Effector memory CD8-positive, alpha-beta T cell (primary cell): ENCODE measurements around the gene WDR74.

Experiments used
- ATAC-seq: fragments of 150-1000 bp; cut with Tn5 transposase; replicated peaks from 2 replicates; pipeline ENCODE4 v1.10.0; 2021; ENCODE audit warnings: mild to moderate bottlenecking, moderate library complexity
- DNase-seq, 3 experiments: peaks; one replicate each; pipeline ENCODE4 v3.0.0; 2021
- H3K27ac Mint-ChIP-seq, 2 donors: one replicate each; pipeline ENCODE4 v1.8.0; 2022; ENCODE audit warnings: mild to moderate bottlenecking in 2 of 2, mixed read lengths in 2 of 2, moderate library complexity in 2 of 2
- H3K27me3 Mint-ChIP-seq, 2 donors: one replicate each; pipeline ENCODE4 v1.8.0; 2022; ENCODE audit warnings: mixed read lengths in 2 of 2
- H3K36me3 Mint-ChIP-seq: one replicate; pipeline ENCODE4 v1.8.0; 2022; ENCODE audit warnings: mild to moderate bottlenecking, moderate library complexity, mixed read lengths; ENCODE audit not compliant: insufficient read depth
- H3K4me1 Mint-ChIP-seq, 2 donors: one replicate each; pipeline ENCODE4 v1.8.0; 2022; ENCODE audit warnings: low read depth in 2 of 2, mixed read lengths in 2 of 2
- H3K4me3 Mint-ChIP-seq, 2 donors: one replicate each; pipeline ENCODE4 v1.8.0; 2022; ENCODE audit warnings: mild to moderate bottlenecking in 2 of 2, mixed read lengths in 2 of 2, moderate library complexity in 2 of 2
- H3K9me3 Mint-ChIP-seq, 2 donors: one replicate each; pipeline ENCODE4 v1.8.0; 2022; ENCODE audit warnings: mixed read lengths in 2 of 2
- total RNA-seq, 9 experiments: gene quantifications; one replicate each; lab custom pipeline; 2026; lab: John Stamatoyannopoulos, UW

WDR74 gene
- 52.1 to 285 (median 159) reads per million in 9 experiments for total RNA-seq

- Mint-ChIP-seq H3K27me3 (no peaks in the 10 kb centered on the region), H3K27ac (no peak within 1 kb of the TSS), H3K36me3 (peaks cover 24% of the 10 kb centered on the region), H3K4me3 (no peak within 1 kb of the TSS), H3K4me1 (peaks cover 17 to 20% of the 10 kb centered on the region in 2 donors), H3K9me3 (no peaks in the 10 kb centered on the region)
- ATAC-seq (peak; percentile 52), DNase-seq (peak; percentile 88 to 90 (median 88))
Observed at GRCh38 chr11:62839050-62839945, at the start of gene WDR74. WDR74 (minus strand) TSS chr11:62839590; CDS start chr11:62839570, 20 bp downstream.

GRCh38 chr11:62889126-62889483 is 49.7 kb upstream of the WDR74 start:
- Mint-ChIP-seq H3K4me1 (peaks cover 11 to 12% of the 10 kb centered on the region in 2 donors), H3K36me3 (peaks cover 60% of the 10 kb centered on the region), H3K9me3 (no peaks in the 10 kb centered on the region), H3K27me3 (no peaks in the 10 kb centered on the region), H3K27ac (peak overlapping the region in 1 of 2 donors; percentile 68), H3K4me3 (peak overlapping the region in 1 of 2 donors; percentile 12)
- DNase-seq (no peak), ATAC-seq (no peak)

- ATAC-seq (no peak), DNase-seq (no peak)
- Mint-ChIP-seq H3K4me1 (peaks cover 17 to 19% of the 10 kb centered on the region in 2 donors), H3K27ac (peak overlapping the region in 1 of 2 donors; percentile 68), H3K27me3 (no peaks in the 10 kb centered on the region), H3K4me3 (no peak overlapping the region), H3K9me3 (no peaks in the 10 kb centered on the region), H3K36me3 (peaks cover 67% of the 10 kb centered on the region)
Observed at GRCh38 chr11:62888406-62888805, 49.0 kb upstream of the WDR74 start.

- Mint-ChIP-seq H3K36me3 (peaks cover 98% of the 10 kb centered on the region), H3K4me1 (peaks cover 38 to 41% of the 10 kb centered on the region in 2 donors)
Observed at GRCh38 chr11:62885137-62885750, 45.9 kb upstream of the WDR74 start.

GRCh38 chr11:62883673-62884072 is 44.3 kb upstream of the WDR74 start:
- H3K9me3 Mint-ChIP-seq: no peaks in the 10 kb centered on the region
- peak overlapping the region; percentile 100 for H3K4me3 Mint-ChIP-seq
- H3K36me3 Mint-ChIP-seq: peaks cover 93% of the 10 kb centered on the region
- DNase-seq (no peak), ATAC-seq (no peak)
- peak overlapping the region; percentile 99 for H3K27ac Mint-ChIP-seq
- no peaks in the 10 kb centered on the region for H3K27me3 Mint-ChIP-seq
- H3K4me1 Mint-ChIP-seq: peaks cover 43 to 49% of the 10 kb centered on the region in 2 donors

More at GRCh38 chr11:62885137-62885750, 45.9 kb upstream of the WDR74 start:
- peak overlapping the region in 1 of 2 donors; percentile 35 for H3K27ac Mint-ChIP-seq
- DNase-seq (no peak), ATAC-seq (no peak)
- no peaks in the 10 kb centered on the region for H3K27me3 Mint-ChIP-seq
- H3K4me3 Mint-ChIP-seq: no peak overlapping the region
- no peaks in the 10 kb centered on the region for H3K9me3 Mint-ChIP-seq

GRCh38 chr11:62882788-62883501 is 43.6 kb upstream of the WDR74 start:
- DNase-seq (no peak), ATAC-seq (no peak)
- no peaks in the 10 kb centered on the region for H3K9me3 Mint-ChIP-seq
- H3K4me1 Mint-ChIP-seq: peaks cover 43 to 49% of the 10 kb centered on the region in 2 donors
- H3K4me3 Mint-ChIP-seq: peak overlapping the region; percentile 100
- H3K27me3 Mint-ChIP-seq: no peaks in the 10 kb centered on the region
- H3K36me3 Mint-ChIP-seq: peaks cover 85% of the 10 kb centered on the region
- H3K27ac Mint-ChIP-seq: peak overlapping the region; percentile 99

- H3K27me3 Mint-ChIP-seq: no peaks in the 10 kb centered on the region
- peaks cover 80% of the 10 kb centered on the region for H3K36me3 Mint-ChIP-seq
- no peak for ATAC-seq
- H3K9me3 Mint-ChIP-seq: no peaks in the 10 kb centered on the region
- peaks cover 43 to 49% of the 10 kb centered on the region in 2 donors for H3K4me1 Mint-ChIP-seq
- peak overlapping the region; percentile 99 for H3K27ac Mint-ChIP-seq
- peak overlapping the region; percentile 100 for H3K4me3 Mint-ChIP-seq
- no peak for DNase-seq
Observed at GRCh38 chr11:62882431-62882749, 43.0 kb upstream of the WDR74 start.

- no peaks in the 10 kb centered on the region for H3K27me3 Mint-ChIP-seq
- H3K9me3 Mint-ChIP-seq: no peaks in the 10 kb centered on the region
- H3K36me3 Mint-ChIP-seq: peaks cover 74% of the 10 kb centered on the region
- H3K27ac Mint-ChIP-seq: peak overlapping the region; percentile 99
- H3K4me1 Mint-ChIP-seq: peaks cover 43 to 49% of the 10 kb centered on the region in 2 donors
- peak; percentile 84 to 92 (median 87) for DNase-seq
- H3K4me3 Mint-ChIP-seq: peak overlapping the region; percentile 100
- ATAC-seq: peak; percentile 74
Observed at GRCh38 chr11:62881579-62882430, 42.4 kb upstream of the WDR74 start.

GRCh38 chr11:62880803-62881578 is 41.6 kb upstream of the WDR74 start, which contains the start of gene SLC3A2:
SLC3A2 (plus strand) TSS chr11:62880896; CDS start chr11:62881024, 128 bp downstream.
- Mint-ChIP-seq H3K4me3 (peak within 1 kb of the TSS; percentile 100), H3K36me3 (peaks cover 66% of the 10 kb centered on the region)

GRCh38 chr11:62880231-62880802 is 40.9 kb upstream of the WDR74 start:
- H3K27ac Mint-ChIP-seq: peak overlapping the region; percentile 99
- no peaks in the 10 kb centered on the region for H3K9me3 Mint-ChIP-seq
- H3K36me3 Mint-ChIP-seq: peaks cover 59% of the 10 kb centered on the region
- H3K4me1 Mint-ChIP-seq: peaks cover 39 to 45% of the 10 kb centered on the region in 2 donors
- H3K4me3 Mint-ChIP-seq: peak overlapping the region; percentile 100
- ATAC-seq: no peak
- DNase-seq: no peak
- no peaks in the 10 kb centered on the region for H3K27me3 Mint-ChIP-seq

More at GRCh38 chr11:62880803-62881578, 41.6 kb upstream of the WDR74 start, which contains the start of gene SLC3A2:
- no peaks in the 10 kb centered on the region for H3K27me3 Mint-ChIP-seq
- ATAC-seq (peak; percentile 77), DNase-seq (peak; percentile 82 to 85 (median 84))
- H3K4me1 Mint-ChIP-seq: peaks cover 43 to 49% of the 10 kb centered on the region in 2 donors
- H3K27ac Mint-ChIP-seq: peak within 1 kb of the TSS; percentile 99
- H3K9me3 Mint-ChIP-seq: no peaks in the 10 kb centered on the region

- peak overlapping the region; percentile 100 for H3K4me3 Mint-ChIP-seq
- H3K27me3 Mint-ChIP-seq: no peaks in the 10 kb centered on the region
- H3K9me3 Mint-ChIP-seq: no peaks in the 10 kb centered on the region
- H3K27ac Mint-ChIP-seq: peak overlapping the region; percentile 99
- DNase-seq (no peak), ATAC-seq (no peak)
- H3K36me3 Mint-ChIP-seq: peaks cover 50% of the 10 kb centered on the region
- peaks cover 35 to 40% of the 10 kb centered on the region in 2 donors for H3K4me1 Mint-ChIP-seq
Observed at GRCh38 chr11:62879235-62879978, 40.0 kb upstream of the WDR74 start.
